Measurements from ENCODE around the gene IRF2BPL.

IRF2BPL gene

GRCh38 chr14:77028384-77029231 lies at the start of gene IRF2BPL:
TSS of gene IRF2BPL (minus strand) at chr14:77028708. CDS start at chr14:77027792, 916 bp downstream.
- DNase-seq, result peak; percentile 96

- DNase-seq, result no peak
Measured at GRCh38 chr14:77077040-77077439, 48.5 kb upstream of the IRF2BPL start.

GRCh38 chr14:77076113-77076631 lies 47.7 kb upstream of the IRF2BPL start:
- no peak for DNase-seq

- DNase-seq, result no peak
Measured at GRCh38 chr14:77074969-77075368, 46.5 kb upstream of the IRF2BPL start.

GRCh38 chr14:77071938-77072388 lies 43.5 kb upstream of the IRF2BPL start:
- DNase-seq, result no peak

DNA sequence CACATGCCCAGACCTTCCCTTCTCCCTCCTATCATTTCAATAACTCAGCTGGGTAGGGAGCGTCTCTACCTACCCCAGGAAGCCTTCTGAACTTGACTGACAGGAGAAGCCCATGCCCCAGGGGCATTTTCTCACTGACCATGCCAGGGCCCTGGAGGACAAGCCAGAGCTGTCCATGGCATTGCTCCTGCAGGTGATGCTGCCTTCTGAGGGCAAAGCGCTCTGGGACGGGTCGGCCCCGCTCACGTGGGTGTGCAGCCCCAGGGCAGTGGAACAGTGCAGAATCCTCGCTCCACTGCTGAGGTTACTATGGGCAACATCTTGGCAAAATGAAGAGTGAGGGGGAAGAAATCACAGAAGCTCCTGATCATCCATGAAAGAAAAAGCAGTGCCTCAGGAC lies 41.0 kb upstream of the IRF2BPL start:
- peak; percentile 53 for DNase-seq

- DNase-seq, result no peak
Measured at GRCh38 chr14:77068517-77069200, 40.2 kb upstream of the IRF2BPL start.

GRCh38 chr14:77067632-77068516 lies 39.4 kb upstream of the IRF2BPL start:
- DNase-seq, result peak; percentile 89

GRCh38 chr14:77066578-77067172 lies 38.2 kb upstream of the IRF2BPL start:
- DNase-seq, result no peak

GRCh38 chr14:77065851-77066577 lies 37.5 kb upstream of the IRF2BPL start:
- DNase-seq, result no peak

GRCh38 chr14:77064521-77065178 lies 36.1 kb upstream of the IRF2BPL start:
- no peak for DNase-seq

DNA sequence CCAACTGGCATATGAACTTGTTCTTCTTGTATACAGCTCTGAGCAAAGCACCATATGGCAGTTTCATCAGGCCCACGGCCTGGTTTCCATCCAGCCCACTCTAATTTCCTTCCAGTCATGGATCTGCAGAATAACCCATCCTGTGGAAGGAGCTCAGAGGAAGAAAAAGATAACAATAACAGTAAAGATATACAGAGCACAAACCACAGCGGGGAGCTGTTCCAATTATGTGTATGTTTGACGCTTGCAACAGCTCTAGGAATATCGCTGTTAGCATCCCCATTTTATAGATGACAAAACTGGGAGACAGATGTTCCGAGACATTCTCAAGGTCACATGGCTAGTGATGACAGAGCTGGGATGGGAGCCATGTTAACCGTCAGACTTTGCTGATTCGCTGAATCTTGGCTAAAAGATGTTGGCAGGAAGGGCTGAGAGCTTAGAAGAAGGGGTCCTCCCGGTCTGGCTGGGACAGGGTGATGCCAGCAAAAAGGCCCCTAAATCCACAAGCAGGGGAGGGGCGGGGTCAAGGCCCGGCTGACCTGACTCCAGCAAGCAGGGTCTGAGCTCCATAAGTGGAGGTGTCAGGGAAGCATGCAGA lies 35.2 kb upstream of the IRF2BPL start:
- DNase-seq, result peak; percentile 67

GRCh38 chr14:77062261-77062660 lies 33.8 kb upstream of the IRF2BPL start:
- DNase-seq, result no peak

DNA sequence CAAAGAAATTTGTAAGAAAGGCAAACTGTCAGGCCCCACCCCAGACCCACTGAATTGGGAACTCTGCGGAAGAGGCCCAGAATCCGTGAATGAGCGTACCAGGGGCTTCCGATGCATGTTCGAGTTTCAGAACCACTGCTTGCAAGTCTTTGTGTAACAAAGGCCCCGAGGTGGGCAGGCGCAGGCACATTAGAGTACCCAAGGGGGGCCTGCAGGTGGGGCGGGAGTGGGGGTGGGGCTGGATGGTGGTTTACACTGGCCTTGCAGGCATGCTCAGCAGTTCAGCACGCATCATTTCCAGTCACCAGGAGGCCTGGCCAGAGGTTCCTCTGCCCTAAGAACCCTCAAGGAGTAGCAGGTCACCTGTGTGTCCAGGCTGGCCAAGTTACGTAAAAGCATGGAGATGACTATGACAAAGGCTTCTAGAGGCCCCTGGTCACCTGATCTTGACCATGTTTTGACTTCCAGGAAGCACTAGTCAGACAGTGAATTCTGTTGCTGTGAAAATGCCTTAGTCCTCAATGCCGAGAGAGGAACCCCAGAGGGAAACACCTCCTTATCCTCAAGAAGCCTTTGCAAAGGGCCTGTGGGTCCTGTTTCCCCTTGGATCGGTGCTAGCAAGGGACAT lies 33.2 kb upstream of the IRF2BPL start:
- no peak for DNase-seq

DNA sequence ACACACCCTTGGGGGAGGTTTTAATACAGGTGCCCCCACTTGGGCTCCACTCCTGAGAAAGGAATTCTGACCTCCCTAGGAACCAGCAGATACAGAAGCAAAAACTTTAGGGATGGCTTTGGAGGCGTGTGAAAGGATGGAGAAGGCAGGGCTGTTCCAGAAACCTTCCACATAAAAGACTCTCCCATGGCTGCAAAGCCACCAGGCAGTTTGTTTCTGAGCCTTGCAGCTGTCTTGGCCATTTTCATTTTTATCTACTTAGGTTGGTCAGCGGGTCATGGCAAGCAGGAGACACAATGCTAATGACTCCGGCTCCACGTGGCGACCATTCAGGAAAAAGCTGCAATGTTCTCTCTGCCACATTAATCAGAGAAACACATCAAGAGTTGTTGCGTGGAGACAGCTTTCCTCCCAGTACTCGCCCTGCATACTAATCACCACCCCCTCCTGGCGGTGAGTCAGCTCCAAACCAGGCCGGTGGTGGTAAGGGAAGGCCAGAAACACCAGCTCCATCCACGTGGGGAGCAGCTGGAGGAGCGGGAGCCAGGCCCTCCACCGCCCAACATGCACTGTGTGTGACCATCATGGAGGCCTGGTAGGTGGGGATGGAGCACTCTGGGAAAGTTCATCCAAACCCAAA lies 30.9 kb upstream of the IRF2BPL start:
- no peak for DNase-seq

DNA sequence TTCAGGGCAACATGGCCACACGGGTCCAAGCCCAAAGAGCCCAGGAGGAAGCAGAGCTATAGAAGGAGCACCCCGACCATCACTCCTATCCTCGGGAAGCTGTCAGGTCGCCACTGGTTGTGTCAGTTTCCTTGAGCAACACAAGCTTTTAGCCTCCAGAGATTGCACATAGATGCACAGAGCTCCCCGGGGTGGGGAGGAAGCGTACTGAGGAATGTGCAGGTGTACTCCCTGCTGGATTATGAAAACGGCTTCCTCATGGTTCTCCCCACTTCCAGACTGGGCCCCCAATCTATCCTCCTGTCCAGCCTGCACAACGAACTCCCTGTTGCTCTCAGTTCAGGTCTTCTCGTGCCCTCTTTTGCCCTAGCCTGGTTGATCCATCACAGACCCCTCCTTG lies 30.3 kb upstream of the IRF2BPL start:
- DNase-seq, result no peak

DNA sequence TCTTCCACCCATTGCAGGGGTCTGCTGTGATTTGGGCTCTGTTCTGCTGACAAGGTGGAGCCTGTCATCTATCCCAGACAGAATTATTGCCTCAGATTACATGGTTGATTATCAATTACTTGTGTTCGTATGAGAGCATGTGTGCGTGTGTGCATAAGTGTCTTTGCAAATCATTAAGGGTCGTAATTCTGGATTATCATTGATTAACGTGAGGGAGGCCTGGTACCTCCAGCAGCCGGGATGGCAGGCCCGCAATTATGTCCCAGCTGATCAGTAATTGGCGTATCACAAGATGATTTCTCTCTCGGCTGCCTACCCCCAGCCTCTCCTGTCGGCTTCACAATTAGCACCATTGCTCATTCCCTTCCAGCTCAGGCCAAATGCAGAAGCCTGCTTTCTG lies 29.6 kb upstream of the IRF2BPL start:
- DNase-seq, result no peak

GRCh38 chr14:77055981-77056380 lies 27.5 kb upstream of the IRF2BPL start:
- DNase-seq, result no peak

DNA sequence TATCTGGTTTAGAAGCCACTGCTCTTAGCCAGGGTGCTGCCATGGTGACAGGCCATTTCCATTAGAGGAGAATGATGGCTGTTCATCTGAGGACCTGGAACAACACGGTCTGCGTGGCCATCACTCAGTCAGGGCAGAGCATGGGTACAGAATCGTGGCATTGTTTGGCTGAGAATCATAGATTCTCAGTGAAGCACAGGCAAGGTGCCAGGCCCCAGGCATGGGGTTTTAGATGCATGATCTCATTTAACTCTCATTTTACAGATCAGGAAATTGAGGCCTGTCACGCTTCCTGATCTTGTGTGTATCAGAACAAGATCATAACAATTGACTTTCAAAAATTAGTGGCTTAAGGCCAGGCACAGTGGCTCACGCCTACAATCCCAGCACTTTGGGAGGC lies 26.8 kb upstream of the IRF2BPL start:
- DNase-seq, result no peak
